NCI-H146 treated with DMSO at 0.1 percent for 48 hours (cell line): ENCODE results near the gene NANOG.
"Not testable (repeated sequence)": the region's sequence is repeated elsewhere in the genome, so short reads cannot be mapped to it uniquely, and the experiment has no call there.

Source experiments
- DNase-seq: peaks from one replicate; lab custom pipeline; 2025; ENCODE audit not compliant: unreplicated experiment; lab: John Stamatoyannopoulos, UW

The NANOG gene

GRCh38 chr12:7801460-7801859 lies 12.3 kb downstream of the NANOG start:
- DNase-seq: no peak

GRCh38 chr12:7806319-7806718 lies 17.1 kb downstream of the NANOG start:
- not testable (repeated sequence) for DNase-seq

GRCh38 chr12:7806863-7807487 lies 17.8 kb downstream of the NANOG start:
- DNase-seq: peak; percentile 20

- not testable (repeated sequence) for DNase-seq
These were observed 36.6 kb downstream of the NANOG start for GRCh38 chr12:7825754-7826153.

GRCh38 chr12:7829737-7830136 lies 40.5 kb downstream of the NANOG start:
- not testable (repeated sequence) for DNase-seq

- DNase-seq: no peak
These were observed 43.0 kb downstream of the NANOG start for GRCh38 chr12:7832059-7832696.

- not testable (repeated sequence) for DNase-seq
These were observed 44.0 kb downstream of the NANOG start for GRCh38 chr12:7833201-7833600.

- DNase-seq: no peak
These were observed 44.6 kb downstream of the NANOG start for GRCh38 chr12:7833831-7834230.

GRCh38 chr12:7834701-7835100 lies 45.5 kb downstream of the NANOG start:
- DNase-seq: no peak

GRCh38 chr12:7835116-7835515 lies 45.9 kb downstream of the NANOG start:
- DNase-seq: no peak

GRCh38 chr12:7835766-7836165 lies 46.6 kb downstream of the NANOG start:
- DNase-seq: no peak

- DNase-seq: no peak
These were observed 48.2 kb downstream of the NANOG start for GRCh38 chr12:7837366-7837765.

- DNase-seq: not testable (repeated sequence)
These were observed 50.0 kb downstream of the NANOG start for GRCh38 chr12:7839226-7839625.

- not testable (repeated sequence) for DNase-seq
These were observed 50.6 kb downstream of the NANOG start for GRCh38 chr12:7839848-7840247.

- not testable (repeated sequence) for DNase-seq
These were observed 53.2 kb downstream of the NANOG start for GRCh38 chr12:7842444-7842843.

GRCh38 chr12:7843149-7843548 lies 53.9 kb downstream of the NANOG start:
- DNase-seq: not testable (repeated sequence)

GRCh38 chr12:7843583-7843982 lies 54.4 kb downstream of the NANOG start:
- DNase-seq: not testable (repeated sequence)

GRCh38 chr12:7844116-7844515 lies 54.9 kb downstream of the NANOG start:
- no peak for DNase-seq

GRCh38 chr12:7847226-7848097 lies 58.3 kb downstream of the NANOG start:
- DNase-seq: not testable (repeated sequence)

GRCh38 chr12:7848098-7848422 lies 58.9 kb downstream of the NANOG start:
- not testable (repeated sequence) for DNase-seq
